ENCODE data around the gene CTSO.

Gene CTSO

DNA sequence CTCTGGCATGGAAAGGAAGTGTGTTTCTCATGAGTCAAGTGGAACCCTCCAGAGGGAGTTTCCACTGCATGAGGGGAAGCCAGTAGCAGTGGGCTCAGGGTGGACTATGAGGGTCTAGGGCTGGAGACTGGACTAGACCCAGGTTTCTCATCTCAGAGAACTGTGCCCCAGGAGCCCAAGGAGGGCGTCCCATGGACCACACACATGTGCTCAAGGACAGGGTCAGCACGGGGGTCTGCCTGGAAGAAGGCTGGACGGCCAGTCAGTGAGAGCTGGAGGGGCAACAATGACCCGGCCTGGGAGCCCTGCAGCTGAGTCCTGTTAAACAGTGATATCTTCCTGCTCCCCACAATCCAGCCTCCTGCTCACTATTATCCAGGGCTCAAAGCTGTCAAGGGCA, 5.8 kb upstream of the CTSO start:
- TF ChIP-seq, protein P1, sequence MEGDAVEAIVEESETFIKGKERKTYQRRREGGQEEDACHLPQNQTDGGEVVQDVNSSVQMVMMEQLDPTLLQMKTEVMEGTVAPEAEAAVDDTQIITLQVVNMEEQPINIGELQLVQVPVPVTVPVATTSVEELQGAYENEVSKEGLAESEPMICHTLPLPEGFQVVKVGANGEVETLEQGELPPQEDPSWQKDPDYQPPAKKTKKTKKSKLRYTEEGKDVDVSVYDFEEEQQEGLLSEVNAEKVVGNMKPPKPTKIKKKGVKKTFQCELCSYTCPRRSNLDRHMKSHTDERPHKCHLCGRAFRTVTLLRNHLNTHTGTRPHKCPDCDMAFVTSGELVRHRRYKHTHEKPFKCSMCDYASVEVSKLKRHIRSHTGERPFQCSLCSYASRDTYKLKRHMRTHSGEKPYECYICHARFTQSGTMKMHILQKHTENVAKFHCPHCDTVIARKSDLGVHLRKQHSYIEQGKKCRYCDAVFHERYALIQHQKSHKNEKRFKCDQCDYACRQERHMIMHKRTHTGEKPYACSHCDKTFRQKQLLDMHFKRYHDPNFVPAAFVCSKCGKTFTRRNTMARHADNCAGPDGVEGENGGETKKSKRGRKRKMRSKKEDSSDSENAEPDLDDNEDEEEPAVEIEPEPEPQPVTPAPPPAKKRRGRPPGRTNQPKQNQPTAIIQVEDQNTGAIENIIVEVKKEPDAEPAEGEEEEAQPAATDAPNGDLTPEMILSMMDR (IDR thresholded peaks at IDR 0.05; ENCODE audit: insufficient read depth, low read depth, low read length, missing control alignments): no peak
- no peak for DNase-seq (ENCODE audit: low read depth)
- no peak overlapping the region for H3K4me3 ChIP-seq (ENCODE audit: low read length)

DNA sequence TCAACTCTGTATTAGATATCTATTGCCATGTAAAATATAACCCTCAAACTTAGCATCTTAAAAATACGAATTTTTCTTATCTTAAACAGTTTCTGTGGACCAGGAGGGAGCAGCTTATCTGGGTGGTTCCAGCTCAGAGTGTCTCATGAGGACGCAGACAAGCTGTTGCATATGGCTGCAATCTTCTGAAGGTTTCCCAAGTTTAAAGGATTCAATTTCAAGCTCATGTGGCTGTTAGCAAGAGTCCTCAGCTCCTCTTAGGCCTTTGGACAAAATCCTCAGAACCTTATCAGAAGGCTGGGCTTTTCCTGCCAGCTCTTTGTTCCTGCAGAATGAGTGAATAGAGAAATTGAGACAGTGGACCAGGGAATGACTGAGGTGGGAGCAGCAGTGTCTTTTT, 2.8 kb upstream of the CTSO start:
- no peak for DNase-seq (ENCODE audit: low read depth)
- H3K4me3 ChIP-seq (ENCODE audit: low read length): no peak overlapping the region
- TF ChIP-seq, protein P1 (IDR thresholded peaks at IDR 0.05; ENCODE audit: insufficient read depth, low read depth, low read length, missing control alignments): no peak

DNA sequence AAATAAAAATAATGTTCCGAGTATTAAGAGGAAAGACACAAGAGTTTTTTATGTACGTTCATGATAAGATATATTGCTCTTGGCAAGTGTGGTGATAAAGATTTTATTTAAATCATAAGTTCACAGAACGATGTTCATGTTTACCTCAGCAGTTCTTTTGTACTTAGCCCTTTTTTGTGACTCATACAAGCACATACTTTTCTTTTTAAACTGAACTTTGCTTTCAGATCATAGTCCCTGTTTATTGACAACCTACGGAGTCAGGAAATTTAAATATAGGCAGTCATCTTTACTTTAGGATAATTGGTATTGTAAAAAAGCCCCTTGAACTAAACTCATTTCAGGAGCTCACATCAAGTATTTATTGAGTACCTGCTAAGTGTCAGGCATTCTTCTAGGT, 1.3 kb upstream of the CTSO start:
- TF ChIP-seq, protein P1 (IDR thresholded peaks at IDR 0.05; ENCODE audit: insufficient read depth, low read depth, low read length, missing control alignments): no peak
- DNase-seq (ENCODE audit: low read depth): no peak
- no peak overlapping the region for H3K4me3 ChIP-seq (ENCODE audit: low read length)

DNA sequence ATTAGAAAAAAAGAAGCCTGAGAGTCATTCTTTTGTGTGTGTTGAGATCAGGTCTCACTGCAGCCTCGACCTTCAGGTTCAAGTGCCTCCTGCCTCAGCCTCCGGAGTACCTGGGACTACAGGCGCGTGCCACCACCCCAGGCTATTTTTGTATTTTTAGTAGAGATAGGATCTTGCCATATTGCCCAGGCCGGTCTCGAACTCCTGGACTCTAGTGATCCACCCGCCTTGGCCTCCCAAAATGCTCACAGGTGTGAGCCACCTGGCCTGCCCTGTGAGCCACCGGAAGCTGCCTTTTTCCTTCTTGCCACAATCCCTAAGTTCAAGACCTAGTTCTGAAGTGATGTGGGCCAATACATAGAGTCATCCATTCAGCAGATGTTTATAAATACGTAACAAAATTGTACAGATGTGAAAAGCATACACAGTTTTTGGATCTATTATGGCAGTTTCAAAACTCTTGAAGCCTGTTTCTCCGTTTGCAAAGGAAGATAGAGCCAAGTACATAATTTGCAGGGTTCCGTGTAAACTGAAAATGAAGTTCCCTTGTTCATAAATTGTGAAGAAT, 536 bp upstream of the CTSO start:
- TF ChIP-seq, protein P1 (IDR thresholded peaks at IDR 0.05; ENCODE audit: insufficient read depth, low read depth, low read length, missing control alignments): no peak
- peak overlapping the region; percentile 73 for H3K4me3 ChIP-seq (ENCODE audit: low read length)
- no peak for DNase-seq (ENCODE audit: low read depth)

DNA sequence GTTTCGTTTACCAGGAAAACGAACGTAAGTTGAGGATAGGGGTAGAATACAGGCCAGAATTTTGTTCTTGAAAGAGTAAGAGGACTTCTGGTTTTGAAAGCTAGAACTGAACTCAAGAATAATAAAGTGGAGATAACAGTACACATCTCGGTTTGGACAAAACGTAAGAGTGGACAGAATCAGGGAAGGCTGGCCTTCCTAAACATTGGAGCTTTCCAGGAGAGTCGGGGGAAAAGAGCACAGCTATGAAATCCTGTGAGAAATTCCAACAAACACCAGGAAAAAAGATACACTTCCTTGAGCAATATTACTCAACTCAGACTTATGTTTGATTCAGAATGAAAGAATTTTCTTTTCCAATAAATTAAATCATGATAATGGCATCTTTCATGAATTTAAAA, 1.2 kb downstream of the CTSO start:
- no peak overlapping the region for H3K4me3 ChIP-seq (ENCODE audit: low read length)
- TF ChIP-seq, protein P1 (IDR thresholded peaks at IDR 0.05; ENCODE audit: insufficient read depth, low read depth, low read length, missing control alignments): no peak
- DNase-seq (ENCODE audit: low read depth): no peak

DNA sequence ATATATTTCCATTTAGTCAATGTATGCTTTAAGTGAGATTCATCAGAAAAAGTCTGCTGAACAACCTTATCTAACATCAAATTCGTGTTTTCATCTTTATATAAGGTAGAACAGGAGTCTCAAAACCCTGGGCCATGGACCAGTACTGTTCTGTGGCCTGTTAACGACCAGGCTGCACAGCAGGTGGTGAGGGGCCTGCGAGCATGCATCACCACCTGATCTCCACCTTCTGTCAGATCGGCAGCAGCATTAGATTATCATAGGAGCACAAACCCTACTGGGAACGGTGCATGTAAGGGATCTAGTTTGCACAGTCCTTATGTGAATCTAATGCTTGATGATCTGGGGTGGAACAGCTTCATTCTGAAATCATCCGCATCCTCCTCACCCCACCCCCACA, 3.2 kb downstream of the CTSO start:
- TF ChIP-seq, protein P1 (IDR thresholded peaks at IDR 0.05; ENCODE audit: insufficient read depth, low read depth, low read length, missing control alignments): no peak
- H3K4me3 ChIP-seq (ENCODE audit: low read length): no peak overlapping the region
- no peak for DNase-seq (ENCODE audit: low read depth)

DNA sequence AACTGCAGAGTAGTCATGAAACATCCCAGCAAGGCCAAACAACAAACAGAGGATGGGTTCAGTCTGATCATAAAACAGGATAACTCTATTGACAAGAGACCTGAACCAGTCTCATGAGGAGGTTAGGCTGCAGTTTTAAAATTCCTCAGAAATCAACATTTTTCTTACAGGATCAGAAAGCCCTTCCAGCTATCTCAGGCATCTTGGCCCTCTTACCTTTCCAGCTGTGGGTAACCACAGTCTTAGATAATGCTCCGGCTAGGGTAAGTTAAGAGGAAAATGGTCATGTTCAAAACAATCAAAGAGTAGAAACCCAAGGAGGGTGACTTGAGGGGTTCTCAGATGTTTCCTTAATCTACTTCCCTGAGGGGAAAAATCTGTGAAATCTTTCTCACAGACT, 5.1 kb downstream of the CTSO start:
- no peak for DNase-seq (ENCODE audit: low read depth)
- TF ChIP-seq, protein P1 (IDR thresholded peaks at IDR 0.05; ENCODE audit: insufficient read depth, low read depth, low read length, missing control alignments): no peak
- no peak overlapping the region for H3K4me3 ChIP-seq (ENCODE audit: low read length)
